Heart left ventricle (tissue), 16 donors: ENCODE data around the gene GREM2. TPM values are rescaled to one million over a fixed set of nuclear protein-coding genes. Genes with fewer than 3 reads are reported as not detected.

Experiments used
- ATAC-seq, 4 donors: fragments of 200-7000 bp; cut with Tn5 transposase; one replicate each; pipeline ENCODE4 v1.9.1; 2020 to 2022; ENCODE audit warnings: moderate library complexity in 4 of 4, mild to moderate bottlenecking in 3 of 4, moderate number of reproducible peaks in 1 of 4
- DNase-seq, 5 donors: peaks; one replicate each; pipeline ENCODE4 v3.0.0-alpha.2; 2020
- H3K27ac ChIP-seq, 12 donors: fragments of 200-600 bp; sonication (generic) in 4 of 12; one replicate each; pipeline versions ENCODE4 v1.5.0 to v1.8.0; 2016 to 2022; ENCODE audit warnings: mild to moderate bottlenecking in 2 of 12
- H3K27me3 ChIP-seq, 9 donors: fragments of 200-600 bp; sonication (generic) in 2 of 9; one replicate each; pipeline versions ENCODE4 v1.5.1 to v1.8.0; 2016 to 2022; ENCODE audit warnings: mild to moderate bottlenecking in 3 of 9
- H3K36me3 ChIP-seq, 9 donors: fragments of 200-600 bp; sonication (generic) in 2 of 9; one replicate each; pipeline versions ENCODE4 v1.5.0 to v1.8.0; 2018 to 2022; ENCODE audit warnings: mild to moderate bottlenecking in 2 of 9
- H3K4me1 ChIP-seq, 12 donors: fragments of 200-600 bp; sonication (generic) in 4 of 12; one replicate each; pipeline versions ENCODE4 v1.5.0 to v1.8.0; 2016 to 2022; ENCODE audit warnings: mild to moderate bottlenecking in 3 of 12
- H3K4me3 ChIP-seq, 12 donors: fragments of 200-600 bp; sonication (generic) in 4 of 12; one replicate each; pipeline versions ENCODE4 v1.5.0 to v1.8.0; 2017 to 2022; ENCODE audit warnings: mild to moderate bottlenecking in 9 of 12, moderate library complexity in 4 of 12
- H3K9me3 ChIP-seq, 12 donors: fragments of 200-600 bp; sonication (generic) in 4 of 12; one replicate each; pipeline versions ENCODE4 v1.5.0 to v1.8.0; 2016 to 2022; ENCODE audit warnings: mild to moderate bottlenecking in 1 of 12
- POLR2A ChIP-seq, 2 donors: fragments of 450-650 bp; IDR thresholded peaks; one replicate each; pipeline ENCODE4 v1.6.1; 2017; ENCODE audit warnings: antibody characterized with exemption in 2 of 2, mild to moderate bottlenecking in 2 of 2, moderate library complexity in 2 of 2
- WGBS, 4 donors: extraction: QIAGEN DNeasy Blood & Tissue Kit in 2 of 4; methylation state at CpG; one replicate each; pipeline versions ENCODE4 v1.1.5 to v1.1.7; 2013 to 2018; 5-methylcytosine and 5-hydroxymethylcytosine counted together
- intact Hi-C, 10 donors: fragments of 100-400 bp; cut with DNase I; formaldehyde crosslinking; loops; one replicate each; pipeline versions ENCODE4 v1.11.1 to v1.14.2; 2022
- polyA plus RNA-seq, 2 donors: library from polyadenylated mRNA; stranded (reverse); fragments of 200-250 nt; gene quantifications; one replicate each; pipeline ENCODE4 v1.2.3, GENCODE V29; 2013
- total RNA-seq, 9 donors: library from RNA; depleted of rRNA in 2 of 9; stranded (reverse); fragments of >200 nt in 2 of 9; fragmentation: NEBNext Ultra II Directional in 3 of 9; extraction: Animal tissue kit (Norgen Biotek cat#: 25700) in 3 of 9; gene quantifications; one replicate each; pipeline versions ENCODE4 v1.1.0 to v1.2.4, GENCODE V29; 2016 to 2023
- TF ChIP-seq, protein P1 (sequence below), 12 donors: fragments of 200-600 bp; sonication (generic) in 4 of 12; IDR thresholded peaks; one replicate each; pipeline versions ENCODE4 v1.5.0 to v1.8.0; 2018 to 2022; ENCODE audit warnings: antibody characterized with exemption in 12 of 12, mild to moderate bottlenecking in 5 of 12
- donor health status: ischemic (EF 13 %, LVEDD 7.1; RV severe dilation, severe dysfunction).
- donor health status: healthy with polysubstance abuse.
- donor health status: DM: no; HTN: yes; CAD: no.
- donor health status: DM: no; HTN: no; CAD: no.
- donor health status: ischemic (EF 25% LVEDD 6.9; RV normal size, moderate dysfunction).
- donor health status: ischemic (EF 25% LVEDD 5.7; RV mildly dilated, moderate dysfunction).
- donor health status: healthy.
- donor health status: DM: yes; HTN: yes; CAD: no.
- donor health status: ischemic (EF 35%, LVEDD 5.7; RV mildly dilated, moderate dysfunction).
- donor health status: nonischemic (EF 11% LVEDD 7.7; RV severe dilation, severe dysfunction).
- donor health status: DM: yes; HTN: yes; CAD: no.
- donor health status: PGD.
- donor health status: ischemic (EF 29% LVEDD 5.4; RV normal size, mild dysfunction).
- donor health status: nonischemic (EF 23%, LVEDD 6.1; RV moderate dilation, normal function).

The GREM2 gene
- total and polyA plus RNA-seq, 11 donors = 0.66 TPM; not detected in 10

DNA sequence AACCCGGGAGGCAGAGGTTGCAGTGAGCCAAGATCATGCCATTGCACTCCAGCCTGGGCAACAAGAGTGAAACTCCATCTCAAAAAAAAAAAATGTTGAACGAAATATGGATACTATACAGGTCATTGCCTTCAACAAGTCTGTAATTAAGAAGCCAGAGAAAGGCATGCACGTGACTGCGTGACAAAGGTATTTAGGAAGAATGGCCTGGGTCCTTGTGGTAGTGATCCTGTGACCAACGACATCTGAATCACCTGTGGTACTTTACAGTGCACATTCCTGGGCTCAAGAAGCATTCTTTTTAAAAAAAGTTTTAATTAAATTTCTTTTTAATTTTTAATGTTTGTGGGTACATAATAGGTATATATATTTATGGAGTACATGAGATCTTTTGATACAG is 115.0 kb downstream of the GREM2 start:
- no peak for DNase-seq
- H3K4me3 ChIP-seq = no peak overlapping the region
- H3K27me3 ChIP-seq = peaks cover 0 to 3% (median 0%) of the 10 kb centered on the region in 9 donors
- no peaks in the 10 kb centered on the region for H3K9me3 ChIP-seq
- ATAC-seq = no peak
- no peak overlapping the region for H3K27ac ChIP-seq
- H3K4me1 ChIP-seq = no peaks in the 10 kb centered on the region
- intact Hi-C loops = no loop called here
- WGBS, 4 donors = 83 to 88% (median 87%) methylated on average over 5 of the region's 5 CpGs
- no peak for TF ChIP-seq POLR2A (IDR thresholded peaks at IDR 0.05)
- TF ChIP-seq, protein P1, sequence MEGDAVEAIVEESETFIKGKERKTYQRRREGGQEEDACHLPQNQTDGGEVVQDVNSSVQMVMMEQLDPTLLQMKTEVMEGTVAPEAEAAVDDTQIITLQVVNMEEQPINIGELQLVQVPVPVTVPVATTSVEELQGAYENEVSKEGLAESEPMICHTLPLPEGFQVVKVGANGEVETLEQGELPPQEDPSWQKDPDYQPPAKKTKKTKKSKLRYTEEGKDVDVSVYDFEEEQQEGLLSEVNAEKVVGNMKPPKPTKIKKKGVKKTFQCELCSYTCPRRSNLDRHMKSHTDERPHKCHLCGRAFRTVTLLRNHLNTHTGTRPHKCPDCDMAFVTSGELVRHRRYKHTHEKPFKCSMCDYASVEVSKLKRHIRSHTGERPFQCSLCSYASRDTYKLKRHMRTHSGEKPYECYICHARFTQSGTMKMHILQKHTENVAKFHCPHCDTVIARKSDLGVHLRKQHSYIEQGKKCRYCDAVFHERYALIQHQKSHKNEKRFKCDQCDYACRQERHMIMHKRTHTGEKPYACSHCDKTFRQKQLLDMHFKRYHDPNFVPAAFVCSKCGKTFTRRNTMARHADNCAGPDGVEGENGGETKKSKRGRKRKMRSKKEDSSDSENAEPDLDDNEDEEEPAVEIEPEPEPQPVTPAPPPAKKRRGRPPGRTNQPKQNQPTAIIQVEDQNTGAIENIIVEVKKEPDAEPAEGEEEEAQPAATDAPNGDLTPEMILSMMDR (IDR thresholded peaks at IDR 0.05) = no peak
- H3K36me3 ChIP-seq = no peaks in the 10 kb centered on the region

- Histone ChIP-seq H3K4me3 (no peak overlapping the region), H3K27me3 (peaks cover 0 to 3% (median 0%) of the 10 kb centered on the region in 9 donors), H3K4me1 (no peaks in the 10 kb centered on the region), H3K27ac (no peak overlapping the region), H3K36me3 (no peaks in the 10 kb centered on the region), H3K9me3 (no peaks in the 10 kb centered on the region)
- no peak for ATAC-seq
- TF ChIP-seq POLR2A (IDR thresholded peaks at IDR 0.05) = no peak
- TF ChIP-seq, protein P1 (IDR thresholded peaks at IDR 0.05) = no peak
- WGBS, 4 donors = 70 to 77% (median 72%) methylated on average over 7 of the region's 7 CpGs
- intact Hi-C loops = no loop called here
- DNase-seq = no peak
Observed at GRCh38 chr1:240496356-240496755, 115.6 kb downstream of the GREM2 start.

DNA sequence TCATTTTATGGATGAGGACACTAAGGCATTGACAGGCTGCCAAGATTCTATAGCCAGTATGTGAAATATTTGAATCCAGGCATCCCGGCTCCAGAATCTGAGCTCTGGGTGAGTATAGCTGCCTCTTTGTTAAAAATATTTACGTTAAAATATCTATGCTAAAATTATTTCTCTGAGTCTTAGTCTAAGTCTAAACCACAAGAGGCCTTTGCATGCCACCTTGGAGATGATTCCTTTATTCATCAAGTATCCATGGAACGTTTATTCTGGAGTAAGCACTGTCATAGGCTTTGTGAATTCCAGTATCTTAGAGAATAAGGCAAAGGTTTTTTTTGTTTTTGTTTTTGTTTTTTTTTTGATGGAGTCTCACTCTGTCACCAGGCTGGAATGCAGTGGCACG is 116.4 kb downstream of the GREM2 start:
- WGBS, 4 donors = 71 to 82% (median 77%) methylated on average over 4 of the region's 4 CpGs
- H3K27ac ChIP-seq = no peak overlapping the region
- H3K4me1 ChIP-seq = no peaks in the 10 kb centered on the region
- DNase-seq = no peak
- no peaks in the 10 kb centered on the region for H3K36me3 ChIP-seq
- no peak for ATAC-seq
- TF ChIP-seq POLR2A (IDR thresholded peaks at IDR 0.05) = no peak
- TF ChIP-seq, protein P1 (IDR thresholded peaks at IDR 0.05) = no peak
- H3K9me3 ChIP-seq = no peaks in the 10 kb centered on the region
- intact Hi-C loops = no loop called here
- H3K27me3 ChIP-seq = peaks cover 0 to 3% (median 0%) of the 10 kb centered on the region in 9 donors
- H3K4me3 ChIP-seq = no peak overlapping the region

- TF ChIP-seq, protein P1 (IDR thresholded peaks at IDR 0.05) = no peak
- no peak for TF ChIP-seq POLR2A (IDR thresholded peaks at IDR 0.05)
- intact Hi-C loops = no loop called here
- Histone ChIP-seq H3K4me1 (no peaks in the 10 kb centered on the region), H3K9me3 (no peaks in the 10 kb centered on the region), H3K27ac (no peak overlapping the region), H3K36me3 (no peaks in the 10 kb centered on the region), H3K27me3 (peaks cover 0 to 3% (median 0%) of the 10 kb centered on the region in 9 donors), H3K4me3 (no peak overlapping the region)
- 37 to 65% (median 50%) methylated on average over 36 to 52 of the region's 52 CpGs for WGBS, 4 donors
- ATAC-seq (no peak), DNase-seq (no peak)
Observed at GRCh38 chr1:240492832-240493440, 119.0 kb downstream of the GREM2 start.
